Sigmoid colon (tissue), 7 donors: ENCODE results near the gene ME3. TPM values are rescaled to one million over a fixed set of nuclear protein-coding genes. Genes with fewer than 3 reads are reported as not detected.

Experiments used
- DNase-seq: peaks from one replicate; pipeline ENCODE4 v3.0.0-alpha.2; 2019
- H3K27ac ChIP-seq, 4 donors: fragments of 200-600 bp; sonication (generic); one replicate each; pipeline ENCODE4 v1.5.1; 2016 to 2019; ENCODE audit warnings: mild to moderate bottlenecking in 1 of 4
- H3K27me3 ChIP-seq, 3 donors: fragments of 200-600 bp; sonication (generic); one replicate each; pipeline ENCODE4 v1.5.1; 2019; ENCODE audit warnings: mild to moderate bottlenecking in 1 of 3
- H3K36me3 ChIP-seq, 4 donors: fragments of 200-600 bp; sonication (generic); one replicate each; pipeline ENCODE4 v1.5.1; 2016 to 2019
- H3K4me1 ChIP-seq, 4 donors: fragments of 200-600 bp; sonication (generic); one replicate each; pipeline ENCODE4 v1.5.1; 2017 to 2019
- H3K4me3 ChIP-seq, 4 donors: fragments of 200-600 bp; sonication (generic); one replicate each; pipeline ENCODE4 v1.5.1; 2017 to 2019; ENCODE audit warnings: mild to moderate bottlenecking in 2 of 4, moderate library complexity in 1 of 4
- H3K9me3 ChIP-seq, 4 donors: fragments of 200-600 bp in 3 of 4; sonication (generic) in 3 of 4; one replicate each; pipeline versions ENCODE4 v1.5.1 to v1.6.1; 2013 to 2019
- CTCF ChIP-seq, 4 experiments: fragments of 450-650 bp in 3 of 4; fragments of 200-600 bp in 1 of 4; IDR thresholded peaks; one replicate each; pipeline ENCODE4 v1.5.1; 2016 to 2019; ENCODE audit warnings: antibody characterized with exemption in 4 of 4, mild to moderate bottlenecking in 3 of 4, moderate library complexity in 2 of 4
- EP300 ChIP-seq, 4 donors: sonication (generic); formaldehyde crosslinking; IDR thresholded peaks; one replicate each; pipeline ENCODE4 v1.6.1; 2017; ENCODE audit warnings: antibody characterized with exemption in 4 of 4
- POLR2A ChIP-seq, 2 donors: fragments of 450-650 bp; IDR thresholded peaks; one replicate each; pipeline ENCODE4 v1.6.1; 2016; ENCODE audit warnings: antibody characterized with exemption in 2 of 2, mild to moderate bottlenecking in 2 of 2, moderate library complexity in 2 of 2
- POLR2AphosphoS5 ChIP-seq, 4 donors: sonication (generic); formaldehyde crosslinking; IDR thresholded peaks; one replicate each; pipeline ENCODE4 v1.6.1; 2017; ENCODE audit warnings: antibody characterized with exemption in 4 of 4
- WGBS, 2 donors: extraction: QIAGEN DNeasy Blood & Tissue Kit; methylation state at CpG; one replicate each; pipeline ENCODE4 v1.1.7; 2013; 5-methylcytosine and 5-hydroxymethylcytosine counted together
- intact Hi-C: fragments of 100-400 bp; cut with DNase I; formaldehyde crosslinking; loops from one replicate; pipeline ENCODE4 v1.15.1; 2023
- polyA plus RNA-seq, 3 donors: library from polyadenylated mRNA; stranded (reverse); fragments of 200-250 nt; gene quantifications; one replicate each; pipeline ENCODE4 v1.2.3, GENCODE V29; 2013
- total RNA-seq, 4 donors: library from RNA; depleted of rRNA; stranded (reverse); fragments of >200 nt; gene quantifications; one replicate each; pipeline ENCODE4 v1.1.0, GENCODE V29; 2016
- donor health status: healthy with polysubstance abuse.
- donor health status: Bipolar disorder and iron deficiency.
- donor health status: healthy.

ME3 gene
- total and polyA plus RNA-seq, 7 donors, result 7.8 to 53.2 (median 25.5) TPM

- H3K4me3 ChIP-seq, result no peak overlapping the region
- H3K27ac ChIP-seq, result no peak overlapping the region
- H3K4me1 ChIP-seq, result no peaks in the 10 kb centered on the region
- intact Hi-C loops, result no loop called here
- 88 to 93% methylated on average over 2 of the region's 2 CpGs for WGBS, 2 donors
- TF ChIP-seq EP300 (IDR thresholded peaks at IDR 0.05) (no peak), CTCF (IDR thresholded peaks at IDR 0.05) (no peak), POLR2A (IDR thresholded peaks at IDR 0.05) (no peak), POLR2AphosphoS5 (IDR thresholded peaks at IDR 0.05) (no peak)
- no peak for DNase-seq
- no peaks in the 10 kb centered on the region for H3K27me3 ChIP-seq
- H3K9me3 ChIP-seq, result no peaks in the 10 kb centered on the region
- H3K36me3 ChIP-seq, result no peaks in the 10 kb centered on the region
Observed at GRCh38 chr11:86644291-86644690, 28.1 kb downstream of the ME3 start.

GRCh38 chr11:86641537-86642261, 30.7 kb downstream of the ME3 start:
- H3K36me3 ChIP-seq, result no peaks in the 10 kb centered on the region
- WGBS, 2 donors, result 88 to 92% methylated on average over 1 of the region's 1 CpG
- no peaks in the 10 kb centered on the region for H3K27me3 ChIP-seq
- H3K4me3 ChIP-seq, result no peak overlapping the region
- H3K9me3 ChIP-seq, result no peaks in the 10 kb centered on the region
- intact Hi-C loops, result no loop called here
- no peak for DNase-seq
- H3K4me1 ChIP-seq, result peaks cover 0 to 4% (median 2%) of the 10 kb centered on the region in 4 donors
- TF ChIP-seq CTCF (IDR thresholded peaks at IDR 0.05), result peak in 1 of 4 experiments; percentile 13
- TF ChIP-seq POLR2AphosphoS5 (IDR thresholded peaks at IDR 0.05), result peak in 2 of 4 donors; percentile 19 to 29
- no peak for TF ChIP-seq POLR2A (IDR thresholded peaks at IDR 0.05)
- no peak overlapping the region for H3K27ac ChIP-seq

GRCh38 chr11:86639137-86639536, 33.3 kb downstream of the ME3 start:
- TF ChIP-seq POLR2AphosphoS5 (IDR thresholded peaks at IDR 0.05), result no peak
- TF ChIP-seq CTCF (IDR thresholded peaks at IDR 0.05), result no peak
- no peak for TF ChIP-seq POLR2A (IDR thresholded peaks at IDR 0.05)
- no peak for TF ChIP-seq EP300 (IDR thresholded peaks at IDR 0.05)
- Histone ChIP-seq H3K36me3 (no peaks in the 10 kb centered on the region), H3K27ac (no peak overlapping the region), H3K4me1 (peaks cover 0 to 15% (median 2%) of the 10 kb centered on the region in 4 donors), H3K9me3 (no peaks in the 10 kb centered on the region), H3K27me3 (no peaks in the 10 kb centered on the region), H3K4me3 (no peak overlapping the region)
- intact Hi-C loops, result no loop called here
- DNase-seq, result no peak
- WGBS, 2 donors, result 85 to 94% methylated on average over 1 of the region's 1 CpG

GRCh38 chr11:86638673-86639072, 33.7 kb downstream of the ME3 start:
- Histone ChIP-seq H3K36me3 (no peaks in the 10 kb centered on the region), H3K4me1 (peaks cover 0 to 15% (median 2%) of the 10 kb centered on the region in 4 donors), H3K27ac (no peak overlapping the region), H3K4me3 (no peak overlapping the region), H3K27me3 (no peaks in the 10 kb centered on the region), H3K9me3 (no peaks in the 10 kb centered on the region)
- intact Hi-C loops, result no loop called here
- DNase-seq, result no peak
- WGBS, 2 donors, result 89 to 91% methylated on average over 1 of the region's 1 CpG
- no peak for TF ChIP-seq EP300 (IDR thresholded peaks at IDR 0.05)
- no peak for TF ChIP-seq POLR2AphosphoS5 (IDR thresholded peaks at IDR 0.05)
- no peak for TF ChIP-seq CTCF (IDR thresholded peaks at IDR 0.05)
- TF ChIP-seq POLR2A (IDR thresholded peaks at IDR 0.05), result no peak

GRCh38 chr11:86637988-86638387, 34.4 kb downstream of the ME3 start:
- Histone ChIP-seq H3K4me3 (no peak overlapping the region), H3K27ac (no peak overlapping the region)
- intact Hi-C loops, result no loop called here

More at GRCh38 chr11:86637988-86638387, 34.4 kb downstream of the ME3 start:
- no peak for DNase-seq
- Histone ChIP-seq H3K27me3 (no peaks in the 10 kb centered on the region), H3K4me1 (peaks cover 0 to 16% (median 3%) of the 10 kb centered on the region in 4 donors), H3K36me3 (no peaks in the 10 kb centered on the region), H3K9me3 (no peaks in the 10 kb centered on the region)
- TF ChIP-seq POLR2A (IDR thresholded peaks at IDR 0.05) (no peak), EP300 (IDR thresholded peaks at IDR 0.05) (no peak), POLR2AphosphoS5 (IDR thresholded peaks at IDR 0.05) (no peak), CTCF (IDR thresholded peaks at IDR 0.05) (no peak)
